Stimulated activated CD8-positive, alpha-beta memory T cell treated with anti-CD3 and anti-CD28 coated beads, Interleukin-7, amount 100 ng/mL, for 48 hours (primary cell): ENCODE data around the gene DNAH5.
"Not testable (repeated sequence)": the region's sequence is repeated elsewhere in the genome, so short reads cannot be mapped to it uniquely, and the experiment has no call there.

Source experiments
- DNase-seq, 2 donors: peaks; one replicate each; pipeline ENCODE4 v3.0.0-alpha.2; 2020; ENCODE audit warnings: low read depth in 1 of 2; ENCODE audit errors: extremely low read depth in 1 of 2

Gene DNAH5

DNA sequence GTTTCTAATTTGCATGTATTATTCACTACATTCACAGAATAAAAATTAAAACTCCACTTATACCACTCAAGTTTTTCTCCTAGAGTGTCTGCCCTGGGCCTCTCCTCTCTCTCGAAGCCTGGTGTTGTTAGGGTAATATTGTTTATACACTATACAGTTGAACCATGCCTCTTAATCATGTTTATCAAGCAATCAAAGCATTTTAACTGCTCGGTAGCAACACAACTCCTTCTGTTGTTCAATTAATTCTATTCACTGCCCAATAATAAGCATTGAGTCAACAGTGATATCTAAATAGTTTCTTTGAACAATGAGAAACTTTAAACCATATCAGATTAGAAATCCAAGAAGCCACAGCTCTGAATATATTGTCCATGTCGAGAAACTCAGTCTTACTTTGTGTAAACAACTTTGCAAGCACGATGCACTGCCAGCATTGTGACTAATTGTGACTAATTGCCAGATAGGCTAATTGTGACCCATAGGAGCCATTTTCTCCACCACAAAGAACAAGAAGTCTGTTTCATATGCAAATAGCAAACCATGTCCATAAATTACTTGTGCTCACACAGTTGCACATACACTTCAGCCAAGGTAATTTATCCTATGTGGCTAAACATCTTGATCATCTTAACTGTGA lies at the start of gene DNAH5:
Gene DNAH5, minus strand, starts transcription at position 129 of the 640 bp plus-strand sequence. CDS start 250 bp downstream, outside the sequence.
- no peak for DNase-seq

GRCh38 chr5:13993926-13994325 lies 49.4 kb upstream of the DNAH5 start:
- DNase-seq: no peak

DNA sequence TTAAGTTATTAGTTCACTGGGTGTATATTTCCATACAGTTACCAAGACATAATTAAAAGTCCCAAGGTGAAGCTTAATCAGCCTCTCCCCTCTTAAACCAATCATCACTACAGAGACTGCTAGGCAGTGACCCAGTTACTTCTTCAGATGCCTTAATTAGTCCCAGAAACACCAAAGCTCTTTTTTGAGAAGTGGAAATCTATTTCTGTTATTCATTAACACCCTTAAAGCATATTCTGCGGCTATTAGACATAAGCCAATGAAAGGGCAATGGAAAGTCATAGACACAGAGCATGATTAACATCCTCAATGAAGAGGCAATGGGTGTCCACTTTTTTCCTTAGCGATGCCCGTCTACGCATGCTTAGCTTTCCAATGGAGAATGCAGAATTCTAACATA lies 48.3 kb upstream of the DNAH5 start:
- DNase-seq: no peak

DNA sequence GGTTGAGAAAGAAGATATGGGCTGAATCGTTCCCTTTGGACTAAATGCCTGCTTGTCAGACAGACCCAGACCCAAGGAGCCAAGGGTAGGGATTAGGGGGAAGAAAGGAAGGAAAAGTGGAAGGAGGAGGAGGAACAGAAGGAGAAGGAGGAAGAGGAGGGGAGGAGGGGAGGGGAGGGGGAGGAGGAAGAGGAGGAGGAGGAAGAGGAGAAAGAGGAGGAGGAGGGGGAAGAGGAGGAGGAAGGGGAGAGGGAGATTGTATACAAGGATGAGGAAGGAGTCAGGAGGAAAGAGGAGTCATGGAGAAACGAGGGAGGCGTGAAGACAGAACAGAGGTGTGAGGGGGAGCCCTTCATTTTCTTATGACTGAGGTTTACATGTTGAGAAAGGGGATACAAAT lies 46.9 kb upstream of the DNAH5 start:
- DNase-seq: no peak

- DNase-seq: no peak
These were observed 46.4 kb upstream of the DNAH5 start for GRCh38 chr5:13990896-13991295.

DNA sequence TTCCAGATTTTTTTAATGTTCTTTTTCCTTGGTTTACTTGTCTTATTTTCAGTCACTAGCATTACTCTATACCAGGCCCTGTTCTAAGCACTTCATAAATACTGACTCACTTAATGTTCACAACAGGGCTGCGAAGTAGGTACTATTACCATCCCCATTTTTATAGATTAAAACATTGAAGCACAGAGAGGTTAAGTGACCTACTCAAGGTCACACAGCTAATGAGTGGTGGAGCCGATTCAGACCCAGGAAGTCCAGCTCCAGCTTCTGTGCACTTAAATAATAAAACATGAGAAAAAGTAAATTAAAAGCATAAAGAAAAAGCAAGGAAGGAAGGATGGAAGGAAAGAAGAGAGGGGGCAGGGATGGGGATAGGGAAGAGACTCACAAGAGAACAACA lies 45.3 kb upstream of the DNAH5 start:
- no peak for DNase-seq

DNA sequence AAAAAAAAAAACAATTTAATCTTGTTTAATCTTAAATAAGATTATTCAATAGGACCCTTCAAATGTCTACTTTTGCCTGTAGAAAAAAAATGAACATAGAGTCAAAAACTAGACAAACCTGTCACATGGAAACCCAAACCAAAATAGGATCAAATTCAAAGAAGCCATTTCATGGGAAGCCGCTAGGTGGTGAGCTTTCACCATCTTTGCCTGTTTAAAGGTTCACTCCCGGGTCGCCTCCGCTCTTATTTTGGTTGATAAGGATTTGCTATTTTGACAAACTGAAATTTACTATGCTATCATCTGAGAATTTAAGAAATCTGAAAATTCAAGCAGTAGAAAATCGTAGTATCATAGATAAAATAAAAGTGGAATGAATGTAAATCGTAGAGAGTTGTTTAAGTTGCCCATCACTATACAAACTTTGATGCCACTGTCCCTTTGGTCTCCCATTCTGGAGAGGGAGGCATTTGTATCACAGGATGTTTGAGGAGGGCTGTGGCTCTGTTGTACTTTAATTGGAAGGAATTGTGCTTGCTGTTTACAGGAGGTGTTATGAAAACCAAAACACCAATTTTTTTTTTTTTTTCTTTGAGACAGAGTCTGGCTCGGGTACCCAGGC lies 43.5 kb upstream of the DNAH5 start:
- no peak for DNase-seq

DNA sequence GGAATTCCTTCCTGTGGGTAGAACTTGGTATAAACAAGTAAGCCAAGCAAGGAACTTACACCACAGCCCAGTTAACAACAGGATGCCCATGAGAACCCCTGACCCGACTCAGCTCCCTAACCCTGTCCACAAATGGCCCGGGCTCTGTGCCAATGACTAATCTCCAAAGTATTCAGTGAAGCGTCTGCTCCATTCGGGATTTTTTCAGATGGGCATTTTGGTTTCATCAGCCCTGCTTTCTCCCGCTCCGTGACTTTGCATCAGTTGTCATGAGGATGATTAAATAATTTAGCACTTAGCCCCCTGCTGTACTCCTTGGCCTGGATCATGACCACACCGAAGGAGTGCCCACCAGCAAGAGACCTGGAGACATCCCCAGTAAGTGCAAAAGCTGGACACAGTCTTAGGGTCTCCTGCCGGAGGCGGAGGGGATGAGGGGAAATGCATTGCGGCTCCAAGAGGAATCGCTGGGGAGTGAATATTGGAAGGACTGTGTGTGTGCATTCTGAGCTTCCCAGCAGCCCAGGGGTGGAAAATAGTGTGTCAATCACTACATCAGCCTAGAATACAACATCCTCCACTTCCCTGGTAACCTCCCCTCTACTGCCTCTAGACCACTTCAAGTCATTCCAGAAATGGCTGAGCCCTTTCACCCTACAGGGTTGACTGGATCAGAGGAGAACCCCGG lies 41.4 kb upstream of the DNAH5 start:
- DNase-seq: no peak

- DNase-seq: not testable (repeated sequence)
These were observed 40.4 kb upstream of the DNAH5 start for GRCh38 chr5:13984888-13985287.

- DNase-seq: no peak
These were observed 32.7 kb upstream of the DNAH5 start for GRCh38 chr5:13976867-13977830.

- DNase-seq: no peak
These were observed 31.7 kb upstream of the DNAH5 start for GRCh38 chr5:13976223-13976622.

GRCh38 chr5:13975246-13975645 lies 30.8 kb upstream of the DNAH5 start:
- no peak for DNase-seq

- DNase-seq: no peak
These were observed 29.2 kb upstream of the DNAH5 start for GRCh38 chr5:13973724-13974123.

DNA sequence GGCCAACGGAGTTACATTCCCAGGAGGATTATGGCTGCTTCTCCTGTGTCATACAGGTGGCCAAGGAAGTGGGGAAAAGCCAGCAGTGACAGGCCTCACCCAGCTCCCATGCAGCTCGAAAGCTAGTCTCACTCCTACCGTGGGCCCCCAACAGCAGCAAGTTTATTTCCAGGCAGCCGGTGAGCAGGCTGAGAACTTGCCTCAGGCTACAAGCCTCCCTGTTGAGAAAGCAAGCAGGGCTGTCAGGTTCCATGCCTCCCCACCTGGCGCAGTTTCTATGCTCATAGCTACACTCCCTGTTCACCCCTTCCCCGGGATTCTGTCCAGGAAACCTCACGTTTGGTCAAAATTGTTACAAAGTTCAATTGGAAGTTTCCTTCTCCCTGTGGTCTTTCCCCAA lies 27.5 kb upstream of the DNAH5 start:
- DNase-seq: no peak

- no peak for DNase-seq
These were observed 12.7 kb upstream of the DNAH5 start for GRCh38 chr5:13957032-13957645.

DNA sequence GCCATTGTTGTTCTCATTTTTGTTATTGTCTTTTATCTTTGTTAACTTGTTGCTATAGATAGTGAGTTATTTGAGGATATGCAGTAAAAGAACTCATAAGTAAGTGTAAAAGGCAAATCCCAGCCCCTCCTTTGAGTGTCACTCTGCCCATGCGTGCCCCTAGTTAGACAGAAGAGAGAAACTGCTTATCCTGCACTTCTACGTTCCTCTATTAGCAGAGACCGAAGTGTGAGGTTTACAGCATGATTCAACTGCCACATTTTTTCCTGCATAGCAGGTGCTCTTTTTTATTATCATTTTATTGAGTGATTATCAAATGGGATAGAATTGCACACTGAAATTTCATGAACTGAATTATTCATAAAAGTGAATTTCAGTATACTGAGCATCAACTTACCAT lies 12.0 kb upstream of the DNAH5 start:
- DNase-seq: no peak

GRCh38 chr5:13955896-13956295 lies 11.4 kb upstream of the DNAH5 start:
- DNase-seq: no peak

GRCh38 chr5:13946111-13946510 lies 1.6 kb upstream of the DNAH5 start:
- DNase-seq: no peak

DNA sequence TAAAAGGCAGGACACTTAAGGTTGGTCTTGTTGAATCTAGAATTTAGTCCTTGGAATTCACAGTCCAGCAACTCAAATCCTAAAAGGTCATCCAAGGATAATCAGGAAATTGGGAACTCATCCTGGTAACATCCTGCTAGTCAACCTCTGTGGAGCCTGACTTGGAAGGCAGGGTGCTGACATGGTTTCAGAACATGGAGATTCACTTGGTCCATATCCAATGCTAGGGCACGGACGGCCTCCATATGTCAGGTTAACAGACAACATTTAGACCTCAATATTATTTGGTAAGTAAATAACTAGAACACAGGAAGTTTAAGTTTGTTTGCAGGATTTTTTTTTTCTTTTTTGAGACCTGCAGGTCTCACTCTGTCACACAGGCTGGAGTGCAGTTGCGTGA lies 783 bp upstream of the DNAH5 start:
- DNase-seq: no peak

DNA sequence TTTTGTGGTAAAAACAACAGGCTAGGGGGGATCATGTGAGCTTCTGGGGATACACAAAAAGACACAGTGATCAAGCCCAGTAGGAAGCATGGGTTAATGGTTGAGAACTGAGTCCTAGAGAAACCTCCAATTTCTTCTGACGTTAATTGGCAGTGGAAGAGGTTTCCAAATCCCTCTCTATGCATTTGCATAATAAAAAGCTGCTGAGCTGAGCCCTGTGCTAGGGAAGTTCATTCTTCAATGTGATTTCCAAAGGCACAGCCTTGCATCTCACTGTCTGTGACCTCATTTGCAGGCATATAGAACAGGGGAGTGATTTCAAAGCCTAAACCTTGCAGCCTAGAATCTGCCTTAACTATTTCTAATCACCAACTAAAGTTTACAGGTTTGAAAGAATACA lies 812 bp downstream of the DNAH5 start:
- DNase-seq: no peak

- DNase-seq: no peak
These were observed 3.0 kb downstream of the DNAH5 start for GRCh38 chr5:13941468-13941867.
